ENCODE measurements around the gene MAST4. TPM values are rescaled to one million over a fixed set of nuclear protein-coding genes. Genes with fewer than 3 reads are reported as not detected.

MAST4 gene
- total RNA-seq, 1 experiment from 2014 or later, result 10.9 TPM

DNA sequence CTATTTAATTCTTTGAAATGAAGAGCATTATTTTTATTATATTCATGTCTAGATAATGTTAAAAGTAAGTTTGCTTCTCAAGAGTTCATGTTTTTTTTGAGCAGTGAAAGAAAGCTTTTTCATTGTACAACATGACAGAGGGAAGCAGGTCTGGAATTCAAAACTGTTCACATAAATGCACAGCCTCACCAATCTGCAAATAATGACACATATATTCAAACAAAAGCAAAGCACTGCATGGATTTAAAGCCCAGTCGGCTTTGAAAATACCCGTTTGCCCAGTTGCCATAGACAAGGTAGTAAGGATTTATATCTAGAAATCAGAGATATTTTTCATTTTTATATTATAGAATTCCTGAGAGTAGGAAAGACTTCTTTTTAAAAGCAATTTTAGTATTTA is 398.6 kb downstream of the MAST4 start:
- TF ChIP-seq, protein P1, sequence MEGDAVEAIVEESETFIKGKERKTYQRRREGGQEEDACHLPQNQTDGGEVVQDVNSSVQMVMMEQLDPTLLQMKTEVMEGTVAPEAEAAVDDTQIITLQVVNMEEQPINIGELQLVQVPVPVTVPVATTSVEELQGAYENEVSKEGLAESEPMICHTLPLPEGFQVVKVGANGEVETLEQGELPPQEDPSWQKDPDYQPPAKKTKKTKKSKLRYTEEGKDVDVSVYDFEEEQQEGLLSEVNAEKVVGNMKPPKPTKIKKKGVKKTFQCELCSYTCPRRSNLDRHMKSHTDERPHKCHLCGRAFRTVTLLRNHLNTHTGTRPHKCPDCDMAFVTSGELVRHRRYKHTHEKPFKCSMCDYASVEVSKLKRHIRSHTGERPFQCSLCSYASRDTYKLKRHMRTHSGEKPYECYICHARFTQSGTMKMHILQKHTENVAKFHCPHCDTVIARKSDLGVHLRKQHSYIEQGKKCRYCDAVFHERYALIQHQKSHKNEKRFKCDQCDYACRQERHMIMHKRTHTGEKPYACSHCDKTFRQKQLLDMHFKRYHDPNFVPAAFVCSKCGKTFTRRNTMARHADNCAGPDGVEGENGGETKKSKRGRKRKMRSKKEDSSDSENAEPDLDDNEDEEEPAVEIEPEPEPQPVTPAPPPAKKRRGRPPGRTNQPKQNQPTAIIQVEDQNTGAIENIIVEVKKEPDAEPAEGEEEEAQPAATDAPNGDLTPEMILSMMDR (IDR thresholded peaks at IDR 0.05; ENCODE audit: unreplicated experiment), result no peak
- H3K36me3 Mint-ChIP-seq (ENCODE audit: insufficient read depth, unreplicated experiment), result no peaks in the 10 kb centered on the region
- CTCF ChIA-PET, result interaction anchor here (0.6 to 0.8 kb wide), 2 partner anchors 10 to 19 kb away, joined by 3 read pairs; no protein-coding TSS in a partner anchor
- DNase-seq, result no peak
- H3K9me3 Mint-ChIP-seq (ENCODE audit: low read depth, unreplicated experiment), result no peaks in the 10 kb centered on the region
- intact Hi-C loops (cut with micrococcal nuclease; ENCODE audit: unreplicated experiment), result no loop called here
- no peak overlapping the region for H3K27ac Mint-ChIP-seq (ENCODE audit: unreplicated experiment)
- no TSS peak for BruUV-seq (replicated peaks)
- H3K27me3 Mint-ChIP-seq (ENCODE audit: unreplicated experiment), result no peaks in the 10 kb centered on the region
- H3K4me1 Mint-ChIP-seq (ENCODE audit: low read depth, unreplicated experiment), result peaks cover 12% of the 10 kb centered on the region
- no peak overlapping the region for H3K4me3 Mint-ChIP-seq (ENCODE audit: low read depth, unreplicated experiment)

DNA sequence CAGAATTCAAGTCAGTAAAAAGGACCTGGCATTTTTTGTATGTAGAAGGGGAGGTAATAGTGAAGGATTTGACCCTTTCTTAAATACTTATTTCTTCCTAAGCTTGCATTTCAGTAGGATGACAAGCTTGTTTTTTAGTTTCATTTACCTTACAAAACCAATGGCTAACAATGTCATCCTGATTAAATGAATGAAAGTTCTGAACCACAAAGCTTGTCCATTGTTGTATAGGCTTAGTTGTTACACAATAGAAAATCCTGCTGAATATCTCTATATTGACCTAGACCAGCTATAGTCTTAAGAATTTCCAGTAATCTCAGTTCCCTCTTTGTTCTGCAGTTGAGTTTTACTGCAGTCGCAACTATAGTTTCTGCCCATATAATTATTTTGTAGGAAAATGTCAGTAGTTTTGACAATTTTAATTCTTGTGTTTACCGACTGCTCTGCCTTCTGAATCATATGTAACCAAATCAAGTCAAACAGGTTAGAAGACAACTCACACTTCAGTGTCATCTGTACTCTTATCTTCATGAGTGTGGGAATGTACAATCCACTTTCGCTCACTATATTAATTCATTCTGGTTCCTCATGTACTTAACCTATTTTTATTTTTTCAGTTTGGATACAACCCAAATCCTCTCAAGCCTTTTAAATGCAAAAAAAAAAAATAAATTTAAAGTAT is 404.7 kb downstream of the MAST4 start:
- H3K4me1 Mint-ChIP-seq (ENCODE audit: low read depth, unreplicated experiment), result no peaks in the 10 kb centered on the region
- TF ChIP-seq, protein P1 (IDR thresholded peaks at IDR 0.05; ENCODE audit: unreplicated experiment), result no peak
- no peak for DNase-seq
- no peak overlapping the region for H3K4me3 Mint-ChIP-seq (ENCODE audit: low read depth, unreplicated experiment)
- intact Hi-C loops (cut with micrococcal nuclease; ENCODE audit: unreplicated experiment), result loop anchor here (5.0 kb wide), 1 partner anchor 124 kb away; no protein-coding TSS in a partner anchor
- H3K9me3 Mint-ChIP-seq (ENCODE audit: low read depth, unreplicated experiment), result no peaks in the 10 kb centered on the region
- CTCF ChIA-PET, result interaction anchor here (0.6 kb wide), 1 partner anchor 165 kb away, joined by 3 read pairs; no protein-coding TSS in a partner anchor
- peaks cover 20% of the 10 kb centered on the region for H3K36me3 Mint-ChIP-seq (ENCODE audit: insufficient read depth, unreplicated experiment)
- no peaks in the 10 kb centered on the region for H3K27me3 Mint-ChIP-seq (ENCODE audit: unreplicated experiment)
- no TSS peak for BruUV-seq (replicated peaks)
- H3K27ac Mint-ChIP-seq (ENCODE audit: unreplicated experiment), result no peak overlapping the region

DNA sequence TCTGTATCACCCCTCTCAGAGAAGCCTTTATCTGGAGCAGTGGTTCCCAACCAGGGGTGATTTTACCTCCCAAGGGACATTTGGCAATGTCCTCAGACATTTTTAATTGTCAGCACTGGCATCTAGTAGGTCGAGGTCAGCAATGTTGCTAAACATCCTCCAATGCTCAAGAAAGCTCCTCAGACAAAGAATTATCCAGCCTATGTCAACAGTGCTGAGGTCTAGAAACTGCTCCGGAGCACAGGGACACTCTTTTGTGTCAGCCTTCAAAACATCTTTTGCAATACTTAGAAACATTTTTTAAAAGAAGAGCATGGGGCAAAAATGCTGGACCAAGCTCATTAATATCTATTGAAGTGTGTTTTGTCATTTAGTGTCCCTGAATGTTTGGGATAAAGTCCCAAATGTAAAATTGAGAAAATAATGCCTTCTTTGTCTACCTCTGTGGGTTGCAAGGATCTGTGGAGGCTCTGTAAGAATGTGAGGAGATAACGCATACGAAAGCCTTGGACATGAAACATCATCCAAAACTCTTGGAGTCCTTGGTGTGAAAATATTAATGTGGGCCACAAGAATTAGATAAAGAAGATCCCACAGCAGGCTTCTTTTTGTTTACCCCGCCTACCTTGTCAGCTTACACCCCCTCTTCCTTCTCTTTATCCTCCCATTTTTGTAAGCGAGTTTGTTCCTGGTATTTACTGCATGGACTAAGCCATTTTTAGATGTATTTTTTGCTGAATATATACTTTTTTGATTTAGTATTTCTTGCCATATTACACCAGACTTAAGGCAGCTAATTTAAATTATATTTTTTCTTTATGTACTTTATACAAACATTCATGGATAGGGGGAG is 406.9 kb downstream of the MAST4 start:
- Mint-ChIP-seq H3K27ac (ENCODE audit: unreplicated experiment) (no peak overlapping the region), H3K4me1 (ENCODE audit: low read depth, unreplicated experiment) (no peaks in the 10 kb centered on the region), H3K36me3 (ENCODE audit: insufficient read depth, unreplicated experiment) (peaks cover 20% of the 10 kb centered on the region), H3K9me3 (ENCODE audit: low read depth, unreplicated experiment) (no peaks in the 10 kb centered on the region), H3K27me3 (ENCODE audit: unreplicated experiment) (no peaks in the 10 kb centered on the region), H3K4me3 (ENCODE audit: low read depth, unreplicated experiment) (peak overlapping the region; percentile 89)
- CTCF ChIA-PET, result no interaction called here
- DNase-seq, result no peak
- TF ChIP-seq, protein P1 (IDR thresholded peaks at IDR 0.05; ENCODE audit: unreplicated experiment), result no peak
- intact Hi-C loops (cut with micrococcal nuclease; ENCODE audit: unreplicated experiment), result loop anchor here (5.0 kb wide), 1 partner anchor 126 kb away; no protein-coding TSS in a partner anchor
- TSS peak; percentile 89 for BruUV-seq (replicated peaks)

DNA sequence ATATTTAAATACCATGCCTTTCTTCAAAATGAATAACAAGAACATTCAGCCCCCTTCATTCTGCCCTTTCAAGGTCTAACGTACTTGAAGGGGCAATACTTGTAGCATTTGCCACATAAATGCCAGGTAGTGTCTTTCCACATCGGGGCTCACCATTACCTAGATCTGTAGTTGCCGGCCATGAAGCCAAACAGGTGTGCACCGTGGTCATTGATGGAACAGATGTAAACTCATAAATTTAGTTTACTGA is 407.4 kb downstream of the MAST4 start:
- no TSS peak for BruUV-seq (replicated peaks)
- peak overlapping the region; percentile 89 for H3K4me3 Mint-ChIP-seq (ENCODE audit: low read depth, unreplicated experiment)
- CTCF ChIA-PET, result interaction anchor here (0.5 to 1.4 kb wide), 2 partner anchors 12 to 93 kb away, joined by 5 to 8 read pairs; no protein-coding TSS in a partner anchor
- H3K36me3 Mint-ChIP-seq (ENCODE audit: insufficient read depth, unreplicated experiment), result peaks cover 20% of the 10 kb centered on the region
- no peaks in the 10 kb centered on the region for H3K4me1 Mint-ChIP-seq (ENCODE audit: low read depth, unreplicated experiment)
- intact Hi-C loops (cut with micrococcal nuclease; ENCODE audit: unreplicated experiment), result loop anchor here (5.0 kb wide), 1 partner anchor 126 kb away; no protein-coding TSS in a partner anchor
- H3K27ac Mint-ChIP-seq (ENCODE audit: unreplicated experiment), result peak overlapping the region; percentile 93
- H3K27me3 Mint-ChIP-seq (ENCODE audit: unreplicated experiment), result no peaks in the 10 kb centered on the region
- TF ChIP-seq, protein P1 (IDR thresholded peaks at IDR 0.05; ENCODE audit: unreplicated experiment), result no peak
- no peak for DNase-seq
- H3K9me3 Mint-ChIP-seq (ENCODE audit: low read depth, unreplicated experiment), result no peaks in the 10 kb centered on the region
